Measurements from ENCODE around the gene BHMT2. TPM values are rescaled to one million over a fixed set of nuclear protein-coding genes. Genes with fewer than 3 reads are reported as not detected.
A peak's percentile ranks its signal among the peaks of the same experiment; 100 is the strongest.

The BHMT2 gene
- total RNA-seq, 2 experiments from 2014 or later = not detected

- Mint-ChIP-seq H3K9me3 (no peaks in the 10 kb centered on the region), H3K4me3 (peak overlapping the region; percentile 61), H3K4me1 (ENCODE audit: low read depth) (peaks cover 22% of the 10 kb centered on the region), H3K27ac (peak overlapping the region; percentile 88), H3K36me3 (ENCODE audit: low read depth) (no peaks in the 10 kb centered on the region), H3K27me3 (peaks cover 3% of the 10 kb centered on the region)
- ATAC-seq = no peak
- ChIA-PET CTCF (interaction anchor here (0.7 to 12.4 kb wide), 71 partner anchors 9 to 838 kb away, joined by 3 to 384 read pairs (median 5); partner anchors contain the start of genes ARSB, BHMT2 and DMGDH), POLR2A (interaction anchor here (0.8 to 1.0 kb wide), 2 partner anchors 102 to 108 kb away, joined by 3 read pairs; no protein-coding TSS in a partner anchor)
- no peak for DNase-seq
- intact Hi-C loops (cut with micrococcal nuclease) = loop anchor here (1.0 kb wide), 2 partner anchors 108 to 331 kb away; no protein-coding TSS in a partner anchor
- TF ChIP-seq, protein P1, sequence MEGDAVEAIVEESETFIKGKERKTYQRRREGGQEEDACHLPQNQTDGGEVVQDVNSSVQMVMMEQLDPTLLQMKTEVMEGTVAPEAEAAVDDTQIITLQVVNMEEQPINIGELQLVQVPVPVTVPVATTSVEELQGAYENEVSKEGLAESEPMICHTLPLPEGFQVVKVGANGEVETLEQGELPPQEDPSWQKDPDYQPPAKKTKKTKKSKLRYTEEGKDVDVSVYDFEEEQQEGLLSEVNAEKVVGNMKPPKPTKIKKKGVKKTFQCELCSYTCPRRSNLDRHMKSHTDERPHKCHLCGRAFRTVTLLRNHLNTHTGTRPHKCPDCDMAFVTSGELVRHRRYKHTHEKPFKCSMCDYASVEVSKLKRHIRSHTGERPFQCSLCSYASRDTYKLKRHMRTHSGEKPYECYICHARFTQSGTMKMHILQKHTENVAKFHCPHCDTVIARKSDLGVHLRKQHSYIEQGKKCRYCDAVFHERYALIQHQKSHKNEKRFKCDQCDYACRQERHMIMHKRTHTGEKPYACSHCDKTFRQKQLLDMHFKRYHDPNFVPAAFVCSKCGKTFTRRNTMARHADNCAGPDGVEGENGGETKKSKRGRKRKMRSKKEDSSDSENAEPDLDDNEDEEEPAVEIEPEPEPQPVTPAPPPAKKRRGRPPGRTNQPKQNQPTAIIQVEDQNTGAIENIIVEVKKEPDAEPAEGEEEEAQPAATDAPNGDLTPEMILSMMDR (IDR thresholded peaks at IDR 0.05) = peak; percentile 69
Measured at GRCh38 chr5:79133121-79133656, 63.6 kb downstream of the BHMT2 start.

DNA sequence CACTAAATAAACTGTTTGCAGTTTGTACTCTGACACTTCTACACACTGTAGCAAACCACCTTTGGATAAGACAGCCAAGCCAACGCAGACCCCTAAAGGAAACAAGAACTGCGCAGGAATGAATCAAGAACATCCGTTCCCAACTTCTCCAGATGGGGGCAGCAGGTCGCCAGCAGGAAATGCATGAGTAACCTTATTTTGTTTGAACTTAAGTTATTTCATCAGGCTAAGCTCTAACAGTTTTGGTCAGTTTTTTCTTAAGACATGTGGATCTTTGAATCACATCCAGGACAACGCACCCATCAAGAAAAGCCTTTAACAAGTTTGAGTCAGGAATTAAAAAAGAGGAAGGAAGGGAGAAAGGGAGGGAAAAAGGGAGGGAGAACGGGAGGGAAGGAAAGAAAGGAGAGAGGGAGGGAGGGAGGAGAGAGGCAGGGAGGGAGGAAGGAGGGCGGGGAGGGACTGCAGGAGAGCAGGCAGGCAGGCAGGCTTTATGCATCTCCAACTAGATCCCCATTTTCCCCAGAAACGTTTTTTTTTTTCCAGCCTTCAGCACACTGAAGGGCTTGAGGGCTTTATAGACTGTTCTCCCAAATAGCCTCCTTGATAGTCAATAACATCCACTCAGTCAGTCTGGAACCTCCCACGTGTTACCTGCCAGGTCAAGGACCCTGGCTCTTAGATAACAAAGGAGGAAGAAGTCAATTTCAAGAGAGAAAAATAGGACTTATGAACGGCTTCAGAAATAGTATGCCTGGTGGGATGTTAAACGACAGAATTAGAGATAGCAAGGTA is 64.3 kb downstream of the BHMT2 start:
- Mint-ChIP-seq H3K36me3 (ENCODE audit: low read depth) (no peaks in the 10 kb centered on the region), H3K4me1 (ENCODE audit: low read depth) (peaks cover 22% of the 10 kb centered on the region), H3K27ac (peak overlapping the region; percentile 88), H3K4me3 (peak overlapping the region; percentile 61), H3K9me3 (no peaks in the 10 kb centered on the region), H3K27me3 (peaks cover 3% of the 10 kb centered on the region)
- ChIA-PET CTCF (interaction anchor here (0.7 to 12.4 kb wide), 60 partner anchors 9 to 839 kb away, joined by 3 to 384 read pairs (median 5); partner anchors contain the start of genes ARSB, BHMT2 and DMGDH), POLR2A (interaction anchor here (0.8 to 1.0 kb wide), 2 partner anchors 102 to 109 kb away, joined by 3 read pairs; no protein-coding TSS in a partner anchor)
- intact Hi-C loops (cut with micrococcal nuclease) = loop anchor here (1.0 kb wide), 2 partner anchors 109 to 330 kb away; no protein-coding TSS in a partner anchor
- ATAC-seq = peak; percentile 93
- DNase-seq = peak; percentile 90
- TF ChIP-seq, protein P1 (IDR thresholded peaks at IDR 0.05) = no peak

DNA sequence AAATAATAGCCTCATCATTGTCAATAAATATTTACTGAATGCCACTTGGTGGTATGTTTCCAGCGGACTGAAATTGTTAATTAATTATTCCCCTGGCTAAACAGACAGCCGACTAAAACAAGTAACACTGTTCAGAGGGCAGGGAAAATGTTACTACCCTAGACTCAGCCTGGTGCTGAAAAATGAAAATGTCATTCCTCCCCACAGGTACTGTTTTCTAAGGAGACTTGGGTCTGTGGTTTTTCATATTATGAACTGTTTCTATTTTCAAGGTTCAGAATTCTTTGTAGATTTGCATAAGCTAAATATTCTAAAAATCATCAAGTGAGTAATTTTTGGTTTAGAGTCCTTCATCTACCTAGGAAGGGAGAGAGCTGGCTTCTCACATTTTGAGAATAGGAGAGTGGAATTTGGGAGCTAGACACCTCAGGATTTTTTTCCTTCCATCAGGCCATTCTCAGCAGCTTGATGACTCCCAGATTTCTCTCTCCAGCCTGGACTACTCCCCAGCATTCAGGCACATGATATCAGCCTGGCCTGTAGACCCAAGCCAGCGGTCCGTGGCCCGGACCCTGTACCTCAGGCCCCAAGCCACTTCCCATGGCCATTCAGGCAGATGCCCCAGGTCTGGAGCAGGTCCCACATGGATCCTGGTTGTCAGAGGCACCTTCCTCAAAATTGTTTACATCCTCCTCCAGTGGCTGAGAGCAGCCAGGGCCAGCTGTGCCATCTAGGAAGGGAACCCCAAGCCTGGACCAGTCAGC is 66.4 kb downstream of the BHMT2 start:
- Mint-ChIP-seq H3K27me3 (peaks cover 3% of the 10 kb centered on the region), H3K4me1 (ENCODE audit: low read depth) (peaks cover 22% of the 10 kb centered on the region), H3K9me3 (peaks cover 3% of the 10 kb centered on the region), H3K27ac (no peak overlapping the region), H3K4me3 (no peak overlapping the region), H3K36me3 (ENCODE audit: low read depth) (no peaks in the 10 kb centered on the region)
- ATAC-seq = no peak
- CTCF ChIA-PET = interaction anchor here (0.9 to 12.4 kb wide), 5 partner anchors 20 to 722 kb away, joined by 3 to 384 read pairs (median 3); no protein-coding TSS in a partner anchor
- TF ChIP-seq, protein P1 (IDR thresholded peaks at IDR 0.05) = no peak
- no peak for DNase-seq
- POLR2A ChIA-PET = no interaction called here
- intact Hi-C loops (cut with micrococcal nuclease) = no loop called here

GRCh38 chr5:79136618-79137017 is 67.1 kb downstream of the BHMT2 start:
- Mint-ChIP-seq H3K4me1 (ENCODE audit: low read depth) (peaks cover 22% of the 10 kb centered on the region), H3K4me3 (no peak overlapping the region), H3K27me3 (peaks cover 3% of the 10 kb centered on the region), H3K27ac (no peak overlapping the region), H3K36me3 (ENCODE audit: low read depth) (no peaks in the 10 kb centered on the region), H3K9me3 (peaks cover 3% of the 10 kb centered on the region)
- intact Hi-C loops (cut with micrococcal nuclease) = no loop called here
- TF ChIP-seq, protein P1 (IDR thresholded peaks at IDR 0.05) = no peak
- POLR2A ChIA-PET = no interaction called here
- no peak for ATAC-seq
- CTCF ChIA-PET = interaction anchor here (12.4 kb wide), 1 partner anchor 114 kb away, joined by 384 read pairs; no protein-coding TSS in a partner anchor
- DNase-seq = no peak

Other genes starting within 250 kb of the BHMT2 start
- 1 to 10 TPM; 8.8 to 9.1 TPM for gene ARSB, start 84.5 kb upstream of the BHMT2 start, total RNA-seq
- 1 to 10 TPM in 1 of 2 experiments, under 1 TPM in 1; 0.45 to 1.3 TPM for gene DMGDH, start 93 bp upstream of the BHMT2 start, total RNA-seq
- gene BHMT, start 42.0 kb downstream of the BHMT2 start, total RNA-seq = not detected
- 1 to 10 TPM; 6.1 to 6.3 TPM for gene JMY, start 166.4 kb downstream of the BHMT2 start, total RNA-seq

Measured in activated CD8-positive, alpha-beta T cell treated with anti-CD3 and anti-CD28 coated beads for 36 hours (primary cell).